Sigmoid colon (tissue), 7 donors: ENCODE measurements around the gene CLSTN1. TPM values are rescaled to one million over a fixed set of nuclear protein-coding genes. Genes with fewer than 3 reads are reported as not detected.

ENCODE experiments used
- DNase-seq: peaks from one replicate; pipeline ENCODE4 v3.0.0-alpha.2; 2019
- H3K27ac ChIP-seq, 4 donors: fragments of 200-600 bp; sonication (generic); one replicate each; pipeline ENCODE4 v1.5.1; 2016 to 2019; ENCODE audit warnings: mild to moderate bottlenecking in 1 of 4
- H3K27me3 ChIP-seq, 3 donors: fragments of 200-600 bp; sonication (generic); one replicate each; pipeline ENCODE4 v1.5.1; 2019; ENCODE audit warnings: mild to moderate bottlenecking in 1 of 3
- H3K36me3 ChIP-seq, 4 donors: fragments of 200-600 bp; sonication (generic); one replicate each; pipeline ENCODE4 v1.5.1; 2016 to 2019
- H3K4me1 ChIP-seq, 4 donors: fragments of 200-600 bp; sonication (generic); one replicate each; pipeline ENCODE4 v1.5.1; 2017 to 2019
- H3K4me3 ChIP-seq, 4 donors: fragments of 200-600 bp; sonication (generic); one replicate each; pipeline ENCODE4 v1.5.1; 2017 to 2019; ENCODE audit warnings: mild to moderate bottlenecking in 2 of 4, moderate library complexity in 1 of 4
- H3K9me3 ChIP-seq, 4 donors: fragments of 200-600 bp in 3 of 4; sonication (generic) in 3 of 4; one replicate each; pipeline versions ENCODE4 v1.5.1 to v1.6.1; 2013 to 2019
- EP300 ChIP-seq, 4 donors: sonication (generic); formaldehyde crosslinking; IDR thresholded peaks; one replicate each; pipeline ENCODE4 v1.6.1; 2017; ENCODE audit warnings: antibody characterized with exemption in 4 of 4
- POLR2A ChIP-seq, 2 donors: fragments of 450-650 bp; IDR thresholded peaks; one replicate each; pipeline ENCODE4 v1.6.1; 2016; ENCODE audit warnings: antibody characterized with exemption in 2 of 2, mild to moderate bottlenecking in 2 of 2, moderate library complexity in 2 of 2
- POLR2AphosphoS5 ChIP-seq, 4 donors: sonication (generic); formaldehyde crosslinking; IDR thresholded peaks; one replicate each; pipeline ENCODE4 v1.6.1; 2017; ENCODE audit warnings: antibody characterized with exemption in 4 of 4
- WGBS, 2 donors: extraction: QIAGEN DNeasy Blood & Tissue Kit; methylation state at CpG; one replicate each; pipeline ENCODE4 v1.1.7; 2013; 5-methylcytosine and 5-hydroxymethylcytosine counted together
- intact Hi-C: fragments of 100-400 bp; cut with DNase I; formaldehyde crosslinking; loops from one replicate; pipeline ENCODE4 v1.15.1; 2023
- polyA plus RNA-seq, 3 donors: library from polyadenylated mRNA; stranded (reverse); fragments of 200-250 nt; gene quantifications; one replicate each; pipeline ENCODE4 v1.2.3, GENCODE V29; 2013
- total RNA-seq, 4 donors: library from RNA; depleted of rRNA; stranded (reverse); fragments of >200 nt; gene quantifications; one replicate each; pipeline ENCODE4 v1.1.0, GENCODE V29; 2016
- TF ChIP-seq, protein P1 (sequence below), 4 experiments: fragments of 450-650 bp in 3 of 4; fragments of 200-600 bp in 1 of 4; IDR thresholded peaks; one replicate each; pipeline ENCODE4 v1.5.1; 2016 to 2019; ENCODE audit warnings: antibody characterized with exemption in 4 of 4, mild to moderate bottlenecking in 3 of 4, moderate library complexity in 2 of 4
- donor health status: healthy with polysubstance abuse.
- donor health status: Bipolar disorder and iron deficiency.
- donor health status: healthy.

Gene CLSTN1
- total and polyA plus RNA-seq, 7 donors = 21.0 to 105 (median 34.6) TPM

DNA sequence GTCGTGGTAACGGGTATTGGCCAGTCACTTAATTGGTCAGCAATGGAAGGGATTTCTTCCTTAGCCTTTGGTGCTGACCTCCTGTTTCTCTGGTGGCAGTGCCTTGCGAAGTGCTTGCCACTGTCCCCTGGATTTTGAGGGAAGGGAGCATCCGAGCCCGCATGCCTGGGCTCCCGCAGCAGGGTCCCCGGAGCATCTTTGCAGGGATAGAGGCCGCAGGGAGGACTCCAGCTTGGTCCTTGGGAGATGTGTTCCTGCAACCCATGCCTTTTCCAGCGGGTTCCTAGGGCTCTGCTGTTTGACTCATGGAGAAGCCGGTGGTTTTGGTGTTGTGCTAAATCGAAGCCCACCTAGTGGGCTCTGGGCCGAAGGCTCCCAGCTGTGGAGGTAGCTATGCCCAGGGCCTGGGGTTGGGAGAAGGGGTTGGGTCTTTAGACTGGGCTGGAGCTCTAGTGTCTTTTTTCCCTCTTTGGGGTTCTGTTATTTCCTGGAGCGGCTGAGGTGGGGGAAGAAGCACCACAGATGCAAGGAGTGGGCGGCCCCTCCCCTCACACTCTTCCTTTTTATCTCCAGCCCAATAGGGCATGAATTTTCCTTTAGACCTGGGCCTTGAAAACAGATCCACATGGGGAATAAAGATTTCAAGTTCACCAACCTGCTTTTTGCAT, 133.2 kb downstream of the CLSTN1 start:
- peak overlapping the region; percentile 58 to 94 (median 78) for H3K4me3 ChIP-seq
- intact Hi-C loops = no loop called here
- peaks cover 0 to 38% (median 28%) of the 10 kb centered on the region in 4 donors for H3K4me1 ChIP-seq
- TF ChIP-seq POLR2AphosphoS5 (IDR thresholded peaks at IDR 0.05) (no peak), EP300 (IDR thresholded peaks at IDR 0.05) (no peak), POLR2A (IDR thresholded peaks at IDR 0.05) (no peak)
- TF ChIP-seq, protein P1, sequence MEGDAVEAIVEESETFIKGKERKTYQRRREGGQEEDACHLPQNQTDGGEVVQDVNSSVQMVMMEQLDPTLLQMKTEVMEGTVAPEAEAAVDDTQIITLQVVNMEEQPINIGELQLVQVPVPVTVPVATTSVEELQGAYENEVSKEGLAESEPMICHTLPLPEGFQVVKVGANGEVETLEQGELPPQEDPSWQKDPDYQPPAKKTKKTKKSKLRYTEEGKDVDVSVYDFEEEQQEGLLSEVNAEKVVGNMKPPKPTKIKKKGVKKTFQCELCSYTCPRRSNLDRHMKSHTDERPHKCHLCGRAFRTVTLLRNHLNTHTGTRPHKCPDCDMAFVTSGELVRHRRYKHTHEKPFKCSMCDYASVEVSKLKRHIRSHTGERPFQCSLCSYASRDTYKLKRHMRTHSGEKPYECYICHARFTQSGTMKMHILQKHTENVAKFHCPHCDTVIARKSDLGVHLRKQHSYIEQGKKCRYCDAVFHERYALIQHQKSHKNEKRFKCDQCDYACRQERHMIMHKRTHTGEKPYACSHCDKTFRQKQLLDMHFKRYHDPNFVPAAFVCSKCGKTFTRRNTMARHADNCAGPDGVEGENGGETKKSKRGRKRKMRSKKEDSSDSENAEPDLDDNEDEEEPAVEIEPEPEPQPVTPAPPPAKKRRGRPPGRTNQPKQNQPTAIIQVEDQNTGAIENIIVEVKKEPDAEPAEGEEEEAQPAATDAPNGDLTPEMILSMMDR (IDR thresholded peaks at IDR 0.05) = no peak
- H3K36me3 ChIP-seq = peaks cover 0 to 4% (median 0%) of the 10 kb centered on the region in 4 donors
- no peak for DNase-seq
- WGBS, 2 donors = 73 to 75% methylated on average over 14 of the region's 14 CpGs
- H3K9me3 ChIP-seq = no peaks in the 10 kb centered on the region
- peak overlapping the region; percentile 60 to 79 (median 67) for H3K27ac ChIP-seq
- H3K27me3 ChIP-seq = no peaks in the 10 kb centered on the region

DNA sequence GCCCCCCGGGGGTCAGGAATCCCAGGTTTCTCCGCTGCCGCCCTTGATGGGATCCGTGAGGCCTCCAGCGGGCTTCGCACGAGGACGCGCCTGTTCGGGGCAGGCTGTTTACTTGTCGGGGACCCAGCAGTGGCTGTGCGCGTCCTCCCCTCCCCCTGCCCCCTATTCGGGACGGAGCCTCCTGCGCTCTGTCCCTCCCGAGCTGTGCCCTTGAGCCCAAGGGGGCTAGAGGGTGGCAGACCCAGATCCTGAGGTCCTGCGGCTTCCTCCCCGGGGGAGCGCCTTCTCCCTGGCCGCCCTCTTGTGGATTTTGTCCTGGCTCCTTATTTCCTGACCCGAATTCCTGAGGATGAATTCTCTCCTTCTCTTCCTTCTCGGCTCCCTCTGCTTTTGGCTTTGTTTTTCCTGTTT, 133.8 kb downstream of the CLSTN1 start:
- intact Hi-C loops = loop anchor here (1.0 to 5.0 kb wide), 2 partner anchors 63 to 132 kb away; partner anchors contain the start of gene CLSTN1
- Histone ChIP-seq H3K9me3 (no peaks in the 10 kb centered on the region), H3K27me3 (no peaks in the 10 kb centered on the region), H3K4me1 (peaks cover 0 to 38% (median 28%) of the 10 kb centered on the region in 4 donors), H3K27ac (peak overlapping the region; percentile 60 to 79 (median 67)), H3K36me3 (peaks cover 0 to 4% (median 0%) of the 10 kb centered on the region in 4 donors), H3K4me3 (peak overlapping the region; percentile 58 to 94 (median 78))
- DNase-seq = peak; percentile 73
- WGBS, 2 donors = 10 to 28% methylated on average over 23 of the region's 23 CpGs
- no peak for TF ChIP-seq POLR2AphosphoS5 (IDR thresholded peaks at IDR 0.05)
- TF ChIP-seq POLR2A (IDR thresholded peaks at IDR 0.05) = no peak
- TF ChIP-seq EP300 (IDR thresholded peaks at IDR 0.05) = no peak
- TF ChIP-seq, protein P1 (IDR thresholded peaks at IDR 0.05) = no peak

DNA sequence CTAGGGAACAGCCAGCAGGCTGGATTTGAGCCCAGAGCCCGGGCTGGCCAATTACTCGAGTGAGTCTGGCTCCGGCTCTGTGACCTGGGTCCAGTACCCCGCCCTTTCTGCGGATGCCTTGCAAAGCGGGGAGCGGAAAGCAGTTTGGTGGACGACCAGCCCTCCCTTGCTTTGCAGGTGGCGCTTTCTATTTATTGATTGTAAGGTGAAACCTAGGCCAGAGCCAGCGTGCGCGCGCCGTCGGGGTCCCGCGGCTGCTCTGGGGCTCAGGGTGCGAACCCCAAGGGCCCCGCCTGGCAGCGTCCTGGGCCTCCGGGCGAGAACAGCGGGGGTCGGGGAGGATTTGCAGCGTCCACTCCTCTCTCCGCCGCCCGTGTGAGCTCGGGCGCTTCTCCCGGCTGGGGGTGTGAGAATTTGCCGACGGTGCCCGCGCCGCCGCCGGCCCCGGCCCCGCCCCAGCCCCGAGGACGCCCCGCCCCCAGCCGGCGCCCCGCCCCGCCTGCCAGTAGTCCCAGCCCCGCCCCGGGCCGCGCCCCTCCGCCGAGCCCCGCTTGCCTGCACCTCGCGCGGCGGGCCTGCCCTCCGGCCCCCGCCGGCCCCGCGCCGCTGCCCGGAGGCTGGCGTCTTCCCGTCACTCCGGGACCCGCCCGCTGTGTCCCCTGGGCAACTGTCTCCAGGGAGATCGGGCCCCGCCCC, 134.6 kb downstream of the CLSTN1 start:
- Histone ChIP-seq H3K27ac (peak overlapping the region; percentile 60 to 79 (median 67)), H3K27me3 (no peaks in the 10 kb centered on the region), H3K4me3 (peak overlapping the region; percentile 58 to 94 (median 78)), H3K4me1 (peaks cover 0 to 38% (median 28%) of the 10 kb centered on the region in 4 donors), H3K36me3 (peaks cover 0 to 4% (median 0%) of the 10 kb centered on the region in 4 donors), H3K9me3 (no peaks in the 10 kb centered on the region)
- peak in 2 of 4 donors; percentile 15 to 34 for TF ChIP-seq POLR2AphosphoS5 (IDR thresholded peaks at IDR 0.05)
- no peak for TF ChIP-seq EP300 (IDR thresholded peaks at IDR 0.05)
- WGBS, 2 donors = 1 to 3% methylated on average over 72 of the region's 72 CpGs
- DNase-seq = peak; percentile 89
- intact Hi-C loops = loop anchor here (1.0 to 5.0 kb wide), 2 partner anchors 62 to 133 kb away; partner anchors contain the start of gene CLSTN1

DNA sequence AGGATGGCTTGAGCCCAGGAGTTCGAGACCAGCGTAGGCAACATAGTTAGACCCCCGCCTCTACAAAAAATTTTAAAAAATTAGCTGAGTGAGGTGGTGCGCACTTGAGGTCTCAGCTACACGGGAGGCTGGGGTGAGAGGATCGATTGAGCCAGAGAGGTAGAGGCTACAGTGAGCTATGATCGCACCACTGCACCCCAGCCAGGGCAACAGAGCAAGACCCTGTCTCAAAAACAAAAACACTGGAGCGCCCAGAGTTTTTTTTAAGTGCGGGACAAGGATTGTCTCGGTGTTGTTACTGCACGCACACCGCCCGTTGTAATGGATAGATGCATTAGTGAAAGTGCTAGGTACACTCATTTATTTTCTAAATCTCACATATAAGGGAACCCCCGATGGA, 135.2 kb downstream of the CLSTN1 start:
- peak overlapping the region in 1 of 4 donors; percentile 64 for H3K27ac ChIP-seq
- no peaks in the 10 kb centered on the region for H3K36me3 ChIP-seq
- peak overlapping the region; percentile 58 to 94 (median 78) for H3K4me3 ChIP-seq
- peaks cover 0 to 38% (median 28%) of the 10 kb centered on the region in 4 donors for H3K4me1 ChIP-seq
- WGBS, 2 donors = 35 to 67% methylated on average over 14 of the region's 14 CpGs
- intact Hi-C loops = loop anchor here (5.0 kb wide), 1 partner anchor 134 kb away; the partner anchor contains the start of gene CLSTN1
- H3K27me3 ChIP-seq = no peaks in the 10 kb centered on the region
- no peaks in the 10 kb centered on the region for H3K9me3 ChIP-seq
- DNase-seq = no peak
- TF ChIP-seq POLR2AphosphoS5 (IDR thresholded peaks at IDR 0.05) (no peak), POLR2A (IDR thresholded peaks at IDR 0.05) (no peak)
- TF ChIP-seq, protein P1 (IDR thresholded peaks at IDR 0.05) = no peak
